DOHH2 (cell line): Measurements from ENCODE around the gene MED12.

Source experiments
- EZH2phosphoT487 ChIP-seq: fragments of 200-600 bp; sonication (generic); IDR thresholded peaks from 2 replicates; pipeline ENCODE4 v1.6.1; 2017; ENCODE audit warnings: borderline replicate concordance, mild to moderate bottlenecking, antibody characterized with exemption, low read length, moderate library complexity, mixed read lengths
- TF ChIP-seq, protein P1 (sequence below): fragments of 200-600 bp; sonication (generic); IDR thresholded peaks from one replicate; pipeline ENCODE4 v1.5.1; 2014; ENCODE audit warnings: antibody characterized with exemption, mild to moderate bottlenecking, low read depth, low read length; ENCODE audit not compliant: poor library complexity, severe bottlenecking

DNA sequence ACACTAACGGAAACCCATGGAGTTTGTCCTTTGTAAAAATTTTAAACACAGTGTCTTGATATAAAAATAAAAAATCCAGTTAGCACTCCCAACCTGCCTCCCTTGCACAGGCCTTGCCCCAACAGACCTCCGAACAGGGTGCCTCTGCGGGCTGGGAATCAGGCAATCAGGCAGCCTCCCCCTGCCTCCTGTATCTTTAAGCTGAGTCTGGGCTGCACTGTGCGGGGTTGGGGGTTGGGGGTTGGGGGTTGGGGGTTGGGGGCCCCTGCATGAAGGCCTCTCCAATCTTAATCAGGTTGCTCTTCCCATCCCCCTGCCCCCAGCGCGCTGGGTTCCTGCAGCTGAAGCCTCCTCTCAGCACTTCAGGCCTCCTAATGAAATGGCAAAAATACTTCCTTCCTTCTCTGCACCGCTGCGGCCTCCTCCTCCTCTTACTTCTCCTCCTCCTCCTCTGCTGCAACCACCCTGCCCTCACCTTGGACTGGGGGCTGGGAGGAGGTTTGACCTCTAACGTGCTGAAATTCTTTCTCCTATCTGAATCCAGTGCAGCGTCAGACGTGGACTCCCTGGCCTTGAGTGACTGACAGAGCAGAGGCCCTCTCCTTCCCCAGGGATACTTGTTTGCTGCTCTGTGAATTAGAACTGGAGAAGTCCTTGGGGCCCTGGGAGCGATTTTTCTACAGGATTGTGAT is 52.9 kb downstream of the MED12 start:
- TF ChIP-seq, protein P1, sequence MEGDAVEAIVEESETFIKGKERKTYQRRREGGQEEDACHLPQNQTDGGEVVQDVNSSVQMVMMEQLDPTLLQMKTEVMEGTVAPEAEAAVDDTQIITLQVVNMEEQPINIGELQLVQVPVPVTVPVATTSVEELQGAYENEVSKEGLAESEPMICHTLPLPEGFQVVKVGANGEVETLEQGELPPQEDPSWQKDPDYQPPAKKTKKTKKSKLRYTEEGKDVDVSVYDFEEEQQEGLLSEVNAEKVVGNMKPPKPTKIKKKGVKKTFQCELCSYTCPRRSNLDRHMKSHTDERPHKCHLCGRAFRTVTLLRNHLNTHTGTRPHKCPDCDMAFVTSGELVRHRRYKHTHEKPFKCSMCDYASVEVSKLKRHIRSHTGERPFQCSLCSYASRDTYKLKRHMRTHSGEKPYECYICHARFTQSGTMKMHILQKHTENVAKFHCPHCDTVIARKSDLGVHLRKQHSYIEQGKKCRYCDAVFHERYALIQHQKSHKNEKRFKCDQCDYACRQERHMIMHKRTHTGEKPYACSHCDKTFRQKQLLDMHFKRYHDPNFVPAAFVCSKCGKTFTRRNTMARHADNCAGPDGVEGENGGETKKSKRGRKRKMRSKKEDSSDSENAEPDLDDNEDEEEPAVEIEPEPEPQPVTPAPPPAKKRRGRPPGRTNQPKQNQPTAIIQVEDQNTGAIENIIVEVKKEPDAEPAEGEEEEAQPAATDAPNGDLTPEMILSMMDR: no peak
- no peak for TF ChIP-seq EZH2phosphoT487
